LHCN-M2 (cell line): ENCODE measurements around the gene ANKH. TPM values are rescaled to one million over a fixed set of nuclear protein-coding genes. Genes with fewer than 3 reads are reported as not detected.
"Not testable (repeated sequence)": the region's sequence is repeated elsewhere in the genome, so short reads cannot be mapped to it uniquely, and the experiment has no call there.

Experiments used
- DNase-seq: peaks from one replicate; pipeline ENCODE4 v3.0.0-alpha.2; 2012; ENCODE audit warnings: low read depth
- total RNA-seq: library from RNA; depleted of rRNA; stranded (reverse); fragments of >200 nt; gene quantifications from 2 replicates; pipeline ENCODE4 v1.2.3, GENCODE V29; 2014

Gene ANKH
- total RNA-seq, 1 experiment from 2014 or later, result 27.3 TPM

DNA sequence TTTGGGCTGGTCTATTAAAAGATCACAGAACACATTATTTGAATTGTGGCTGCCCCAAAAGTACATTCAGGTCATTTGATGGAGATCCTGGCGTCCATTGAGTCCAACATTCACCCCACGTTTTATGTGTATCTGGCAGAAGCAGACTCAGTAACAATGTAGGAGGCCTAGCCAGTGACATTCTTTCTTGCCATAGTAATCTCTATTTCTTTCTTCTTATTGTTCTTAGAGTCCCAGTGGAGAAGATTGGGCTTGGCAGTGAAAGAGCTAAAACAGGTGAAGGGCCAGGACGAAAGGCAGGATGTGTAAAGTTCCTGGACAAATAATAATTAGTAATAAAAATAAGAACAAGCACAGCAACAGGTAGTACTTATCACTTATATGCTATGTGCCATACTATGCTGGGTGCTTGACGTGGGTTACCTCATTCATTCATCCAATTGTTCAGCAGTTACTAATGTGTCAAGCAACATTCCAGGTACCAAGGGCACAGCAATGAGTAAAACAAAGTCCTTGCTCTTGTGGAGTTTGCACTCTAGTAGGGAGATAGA lies 12.6 kb upstream of the ANKH start:
- no peak for DNase-seq

- DNase-seq, result no peak
These were observed 11.3 kb upstream of the ANKH start for GRCh38 chr5:14882658-14883580.

- DNase-seq, result no peak
These were observed 10.2 kb upstream of the ANKH start for GRCh38 chr5:14881826-14882225.

DNA sequence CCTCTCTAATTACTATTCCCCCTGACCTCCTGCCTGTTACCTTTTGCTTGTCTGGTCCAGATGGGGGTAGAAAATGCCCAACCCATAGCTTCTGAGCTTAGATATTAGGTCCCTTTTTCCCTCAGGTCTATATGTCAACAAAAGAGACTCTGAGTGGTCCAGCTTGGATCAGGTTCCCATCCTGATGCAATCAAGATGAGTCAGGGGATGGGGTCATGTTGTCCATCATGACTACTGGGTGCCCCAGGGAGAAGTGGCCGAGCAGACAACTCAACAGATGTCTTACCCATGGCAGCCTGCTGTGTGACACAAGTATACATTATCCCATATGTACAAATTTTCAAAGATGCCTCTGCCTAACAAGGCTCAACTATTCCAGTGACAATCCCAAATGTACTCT lies 9.1 kb upstream of the ANKH start:
- DNase-seq, result peak; percentile 73

DNA sequence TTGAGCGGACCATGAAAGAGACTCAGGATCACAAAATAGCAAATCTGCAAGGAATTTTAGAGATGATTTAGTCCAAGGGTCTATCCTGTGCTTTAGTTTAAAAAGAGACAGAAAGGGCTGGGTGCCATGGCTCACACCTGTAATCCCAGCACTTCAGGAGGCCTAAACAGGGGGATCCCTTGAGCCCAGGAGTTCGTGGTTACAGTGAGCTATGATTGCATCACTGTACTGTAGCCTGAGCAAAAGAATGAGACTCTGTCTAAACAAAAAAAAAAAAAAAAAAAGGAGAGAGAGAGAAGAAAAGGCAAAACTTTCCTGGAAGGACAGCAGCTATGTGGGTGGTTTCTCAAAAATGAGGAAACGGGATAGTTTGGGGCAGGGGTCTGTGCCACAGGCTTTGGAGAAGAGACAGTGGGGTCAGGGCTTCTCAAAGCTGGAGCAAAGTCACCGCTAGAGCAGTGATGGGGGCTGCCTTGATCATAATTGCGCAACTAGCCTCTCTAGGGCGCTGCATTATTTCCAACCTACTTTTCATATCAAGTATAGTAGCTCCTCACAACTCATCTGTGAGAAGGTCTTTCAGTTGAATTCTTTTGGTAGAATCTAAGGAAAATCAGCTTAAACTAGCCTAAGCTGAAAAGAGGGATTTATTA lies 8.5 kb upstream of the ANKH start:
- DNase-seq, result peak; percentile 15

GRCh38 chr5:14879393-14879792 lies 7.8 kb upstream of the ANKH start:
- DNase-seq, result no peak

- not testable (repeated sequence) for DNase-seq
These were observed 6.6 kb upstream of the ANKH start for GRCh38 chr5:14878192-14878591.

- no peak for DNase-seq
These were observed 4.5 kb upstream of the ANKH start for GRCh38 chr5:14876095-14876494.

GRCh38 chr5:14873790-14874189 lies 2.2 kb upstream of the ANKH start:
- DNase-seq, result no peak

DNA sequence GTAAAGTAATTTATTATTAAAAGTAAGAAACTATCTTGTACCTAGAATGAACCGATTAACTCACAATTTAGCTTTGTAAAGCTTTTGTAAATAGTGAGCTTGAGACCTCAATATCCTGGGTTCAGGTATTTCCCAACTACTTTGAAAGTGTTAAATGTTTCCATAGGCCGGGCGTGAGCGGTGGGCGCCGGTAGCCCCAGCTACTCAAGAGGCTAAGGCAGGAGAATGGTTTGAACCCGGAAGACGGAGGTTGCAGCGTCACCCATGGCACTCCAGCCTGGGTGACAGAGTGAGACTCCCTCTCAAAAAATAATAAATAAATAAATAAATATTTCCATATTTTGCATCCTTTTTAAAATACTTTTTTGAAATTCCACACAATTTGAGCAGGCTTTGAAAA lies 1.5 kb upstream of the ANKH start:
- no peak for DNase-seq

- peak; percentile 44 for DNase-seq
These were observed 752 bp upstream of the ANKH start for GRCh38 chr5:14872070-14872989.

- DNase-seq, result no peak
These were observed 1.0 kb downstream of the ANKH start for GRCh38 chr5:14870337-14871213.

DNA sequence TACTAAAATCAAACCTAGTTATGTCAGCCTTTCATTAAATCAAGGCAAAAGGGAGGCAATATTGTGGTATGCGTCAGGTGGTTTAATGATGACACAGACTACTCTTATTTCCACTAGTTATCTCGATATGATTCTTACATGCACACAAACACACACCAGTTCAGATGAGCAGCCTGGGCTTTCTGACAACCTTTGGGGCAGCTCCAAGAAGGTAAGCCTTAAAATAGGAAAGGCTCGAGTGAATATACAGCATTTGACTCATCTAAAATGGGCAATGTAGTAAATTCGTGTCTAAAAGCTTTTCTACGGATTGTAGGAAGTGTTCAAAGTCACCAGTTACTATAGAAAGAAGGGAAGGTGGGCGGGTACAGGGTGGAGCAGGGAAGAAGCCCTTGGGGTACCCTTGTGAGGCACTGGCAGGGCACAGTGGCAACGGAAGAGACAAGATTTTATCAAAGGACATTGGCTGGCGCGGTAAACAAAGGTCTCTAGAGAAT lies 1.9 kb downstream of the ANKH start:
- no peak for DNase-seq

GRCh38 chr5:14869233-14869632 lies 2.3 kb downstream of the ANKH start:
- DNase-seq, result no peak

- no peak for DNase-seq
These were observed 2.8 kb downstream of the ANKH start for GRCh38 chr5:14868771-14869170.

- DNase-seq, result no peak
These were observed 7.3 kb downstream of the ANKH start for GRCh38 chr5:14864181-14864812.

GRCh38 chr5:14863105-14863504 lies 8.5 kb downstream of the ANKH start:
- no peak for DNase-seq

DNA sequence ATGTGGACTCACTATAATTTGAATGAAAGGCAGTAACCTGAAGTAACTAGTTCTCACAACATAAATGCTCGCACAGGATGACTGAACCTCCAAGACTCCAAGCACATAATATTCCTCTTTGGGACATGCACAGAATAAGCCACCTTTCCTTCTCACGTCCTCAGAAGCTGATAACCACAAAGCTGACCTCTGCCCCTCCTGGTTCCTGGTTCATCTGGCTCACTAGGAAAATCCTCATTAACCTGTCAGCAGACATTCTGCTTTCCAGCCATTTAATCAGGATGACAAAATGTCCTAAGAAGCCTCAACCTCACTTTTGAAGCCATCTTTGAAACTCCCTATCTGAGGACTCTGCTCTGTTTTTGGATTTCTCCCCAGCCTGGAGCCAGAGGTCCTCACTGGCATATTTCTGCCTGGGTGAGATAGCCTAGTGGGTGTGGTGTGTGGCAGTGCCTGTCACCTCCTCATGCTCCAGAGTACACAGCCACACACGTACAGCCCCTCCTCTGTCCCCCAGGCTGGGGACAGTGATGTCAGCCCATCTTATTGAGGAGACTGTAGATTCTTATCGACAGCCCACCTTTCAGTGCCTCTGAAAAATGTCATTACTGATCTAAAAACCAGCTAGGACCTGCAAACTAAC lies 10.3 kb downstream of the ANKH start:
- no peak for DNase-seq

- DNase-seq, result no peak
These were observed 11.6 kb downstream of the ANKH start for GRCh38 chr5:14859980-14860379.
